ENCODE measurements around the gene GLRX5. TPM values are rescaled to one million over a fixed set of nuclear protein-coding genes. Genes with fewer than 3 reads are reported as not detected.

The GLRX5 gene
- polyA plus RNA-seq, 2 donors, result 24.2 to 28.3 TPM

GRCh38 chr14:95498622-95499353, 36.1 kb upstream of the GLRX5 start:
- Histone ChIP-seq H3K27me3 (ENCODE audit: control insufficient read depth in 1 of 2, insufficient read depth in 2 of 2, low read length in 2 of 2) (no peaks in the 10 kb centered on the region), H3K27ac (ENCODE audit: low read depth in 2 of 2, low read length in 1 of 2) (no peak overlapping the region), H3K36me3 (ENCODE audit: control insufficient read depth in 2 of 2, insufficient read depth in 2 of 2, low read length in 1 of 2) (peaks cover 0 to 3% of the 10 kb centered on the region in 2 donors), H3K9me3 (ENCODE audit: control insufficient read depth in 2 of 2, insufficient read depth in 1 of 2, low read depth in 1 of 2, low read length in 1 of 2) (no peaks in the 10 kb centered on the region), H3K4me1 (ENCODE audit: control insufficient read depth in 2 of 2, insufficient read depth in 2 of 2, low read length in 1 of 2) (peaks cover 4 to 5% of the 10 kb centered on the region in 2 donors), H3K4me3 (ENCODE audit: low read depth in 1 of 2, low read length in 2 of 2) (no peak overlapping the region)
- WGBS, 2 donors, result 46 to 48% methylated on average over 9 of the region's 9 CpGs

- Histone ChIP-seq H3K9me3 (ENCODE audit: control insufficient read depth in 2 of 2, insufficient read depth in 1 of 2, low read depth in 1 of 2, low read length in 1 of 2) (no peaks in the 10 kb centered on the region), H3K27ac (ENCODE audit: low read depth in 2 of 2, low read length in 1 of 2) (no peak overlapping the region), H3K4me1 (ENCODE audit: control insufficient read depth in 2 of 2, insufficient read depth in 2 of 2, low read length in 1 of 2) (peaks cover 4 to 5% of the 10 kb centered on the region in 2 donors), H3K4me3 (ENCODE audit: low read depth in 1 of 2, low read length in 2 of 2) (no peak overlapping the region), H3K27me3 (ENCODE audit: control insufficient read depth in 1 of 2, insufficient read depth in 2 of 2, low read length in 2 of 2) (no peaks in the 10 kb centered on the region), H3K36me3 (ENCODE audit: control insufficient read depth in 2 of 2, insufficient read depth in 2 of 2, low read length in 1 of 2) (peaks cover 0 to 3% of the 10 kb centered on the region in 2 donors)
- 20 to 31% methylated on average over 1 of the region's 1 CpG for WGBS, 2 donors
These were observed 35.5 kb upstream of the GLRX5 start for GRCh38 chr14:95499354-95499750.

- no peaks in the 10 kb centered on the region for H3K9me3 ChIP-seq (ENCODE audit: control insufficient read depth in 2 of 2, insufficient read depth in 1 of 2, low read depth in 1 of 2, low read length in 1 of 2)
- WGBS, 2 donors, result 65 to 74% methylated on average over 14 of the region's 14 CpGs
- H3K27ac ChIP-seq (ENCODE audit: low read depth in 2 of 2, low read length in 1 of 2), result no peak overlapping the region
- no peaks in the 10 kb centered on the region for H3K27me3 ChIP-seq (ENCODE audit: control insufficient read depth in 1 of 2, insufficient read depth in 2 of 2, low read length in 2 of 2)
- peaks cover 4 to 10% of the 10 kb centered on the region in 2 donors for H3K4me1 ChIP-seq (ENCODE audit: control insufficient read depth in 2 of 2, insufficient read depth in 2 of 2, low read length in 1 of 2)
- H3K4me3 ChIP-seq (ENCODE audit: low read depth in 1 of 2, low read length in 2 of 2), result no peak overlapping the region
- H3K36me3 ChIP-seq (ENCODE audit: control insufficient read depth in 2 of 2, insufficient read depth in 2 of 2, low read length in 1 of 2), result peaks cover 0 to 3% of the 10 kb centered on the region in 2 donors
These were observed 34.6 kb upstream of the GLRX5 start for GRCh38 chr14:95500201-95500681.

GRCh38 chr14:95500772-95501401, 34.0 kb upstream of the GLRX5 start:
- no peak overlapping the region for H3K27ac ChIP-seq (ENCODE audit: low read depth in 2 of 2, low read length in 1 of 2)
- no peaks in the 10 kb centered on the region for H3K9me3 ChIP-seq (ENCODE audit: control insufficient read depth in 2 of 2, insufficient read depth in 1 of 2, low read depth in 1 of 2, low read length in 1 of 2)
- no peaks in the 10 kb centered on the region for H3K27me3 ChIP-seq (ENCODE audit: control insufficient read depth in 1 of 2, insufficient read depth in 2 of 2, low read length in 2 of 2)
- peaks cover 0 to 5% of the 10 kb centered on the region in 2 donors for H3K4me1 ChIP-seq (ENCODE audit: control insufficient read depth in 2 of 2, insufficient read depth in 2 of 2, low read length in 1 of 2)
- H3K36me3 ChIP-seq (ENCODE audit: control insufficient read depth in 2 of 2, insufficient read depth in 2 of 2, low read length in 1 of 2), result peaks cover 0 to 3% of the 10 kb centered on the region in 2 donors
- 73 to 82% methylated on average over 14 of the region's 14 CpGs for WGBS, 2 donors
- no peak overlapping the region for H3K4me3 ChIP-seq (ENCODE audit: low read depth in 1 of 2, low read length in 2 of 2)

- Histone ChIP-seq H3K4me1 (ENCODE audit: control insufficient read depth in 2 of 2, insufficient read depth in 2 of 2, low read length in 1 of 2) (peaks cover 0 to 9% of the 10 kb centered on the region in 2 donors), H3K4me3 (ENCODE audit: low read depth in 1 of 2, low read length in 2 of 2) (no peak overlapping the region), H3K9me3 (ENCODE audit: control insufficient read depth in 2 of 2, insufficient read depth in 1 of 2, low read depth in 1 of 2, low read length in 1 of 2) (no peaks in the 10 kb centered on the region), H3K36me3 (ENCODE audit: control insufficient read depth in 2 of 2, insufficient read depth in 2 of 2, low read length in 1 of 2) (peaks cover 0 to 3% of the 10 kb centered on the region in 2 donors), H3K27ac (ENCODE audit: low read depth in 2 of 2, low read length in 1 of 2) (no peak overlapping the region), H3K27me3 (ENCODE audit: control insufficient read depth in 1 of 2, insufficient read depth in 2 of 2, low read length in 2 of 2) (no peaks in the 10 kb centered on the region)
- 86 to 91% methylated on average over 14 of the region's 14 CpGs for WGBS, 2 donors
These were observed 32.4 kb upstream of the GLRX5 start for GRCh38 chr14:95502381-95502950.

- peaks cover 4 to 14% of the 10 kb centered on the region in 2 donors for H3K4me1 ChIP-seq (ENCODE audit: control insufficient read depth in 2 of 2, insufficient read depth in 2 of 2, low read length in 1 of 2)
- H3K27me3 ChIP-seq (ENCODE audit: control insufficient read depth in 1 of 2, insufficient read depth in 2 of 2, low read length in 2 of 2), result no peaks in the 10 kb centered on the region
- peaks cover 0 to 3% of the 10 kb centered on the region in 2 donors for H3K36me3 ChIP-seq (ENCODE audit: control insufficient read depth in 2 of 2, insufficient read depth in 2 of 2, low read length in 1 of 2)
- H3K27ac ChIP-seq (ENCODE audit: low read depth in 2 of 2, low read length in 1 of 2), result no peak overlapping the region
- WGBS, 2 donors, result 79 to 83% methylated on average over 8 of the region's 8 CpGs
- H3K9me3 ChIP-seq (ENCODE audit: control insufficient read depth in 2 of 2, insufficient read depth in 1 of 2, low read depth in 1 of 2, low read length in 1 of 2), result no peaks in the 10 kb centered on the region
- H3K4me3 ChIP-seq (ENCODE audit: low read depth in 1 of 2, low read length in 2 of 2), result no peak overlapping the region
These were observed 31.3 kb upstream of the GLRX5 start for GRCh38 chr14:95503365-95504134.

GRCh38 chr14:95504135-95505029, 30.5 kb upstream of the GLRX5 start:
- Histone ChIP-seq H3K4me1 (ENCODE audit: control insufficient read depth in 2 of 2, insufficient read depth in 2 of 2, low read length in 1 of 2) (peaks cover 4 to 14% of the 10 kb centered on the region in 2 donors), H3K27me3 (ENCODE audit: control insufficient read depth in 1 of 2, insufficient read depth in 2 of 2, low read length in 2 of 2) (no peaks in the 10 kb centered on the region), H3K9me3 (ENCODE audit: control insufficient read depth in 2 of 2, insufficient read depth in 1 of 2, low read depth in 1 of 2, low read length in 1 of 2) (no peaks in the 10 kb centered on the region), H3K36me3 (ENCODE audit: control insufficient read depth in 2 of 2, insufficient read depth in 2 of 2, low read length in 1 of 2) (peaks cover 0 to 3% of the 10 kb centered on the region in 2 donors), H3K4me3 (ENCODE audit: low read depth in 1 of 2, low read length in 2 of 2) (no peak overlapping the region), H3K27ac (ENCODE audit: low read depth in 2 of 2, low read length in 1 of 2) (no peak overlapping the region)
- 65 to 70% methylated on average over 6 of the region's 6 CpGs for WGBS, 2 donors

- no peak overlapping the region for H3K27ac ChIP-seq (ENCODE audit: low read depth in 2 of 2, low read length in 1 of 2)
- H3K4me1 ChIP-seq (ENCODE audit: control insufficient read depth in 2 of 2, insufficient read depth in 2 of 2, low read length in 1 of 2), result peaks cover 4 to 14% of the 10 kb centered on the region in 2 donors
These were observed 29.7 kb upstream of the GLRX5 start for GRCh38 chr14:95505030-95505589.

More at GRCh38 chr14:95505030-95505589, 29.7 kb upstream of the GLRX5 start:
- Histone ChIP-seq H3K36me3 (ENCODE audit: control insufficient read depth in 2 of 2, insufficient read depth in 2 of 2, low read length in 1 of 2) (peaks cover under 1 to 3% of the 10 kb centered on the region in 2 donors), H3K27me3 (ENCODE audit: control insufficient read depth in 1 of 2, insufficient read depth in 2 of 2, low read length in 2 of 2) (no peaks in the 10 kb centered on the region), H3K9me3 (ENCODE audit: control insufficient read depth in 2 of 2, insufficient read depth in 1 of 2, low read depth in 1 of 2, low read length in 1 of 2) (no peaks in the 10 kb centered on the region), H3K4me3 (ENCODE audit: low read depth in 1 of 2, low read length in 2 of 2) (no peak overlapping the region)
- 89 to 91% methylated on average over 17 of the region's 17 CpGs for WGBS, 2 donors

All from esophagus (tissue), 2 donors.